Duodenal mucosa (tissue), 2 donors: ENCODE data around the gene ALDH9A1.
"Not testable (repeated sequence)": the region's sequence is repeated elsewhere in the genome, so short reads cannot be mapped to it uniquely, and the experiment has no call there.

Experiments
- H3K27ac ChIP-seq: one replicate; pipeline ENCODE4 v1.7.0; 2013; ENCODE audit warnings: low read depth, low read length
- H3K27me3 ChIP-seq, 2 donors: one replicate each; pipeline ENCODE4 v1.7.0; 2013; ENCODE audit warnings: low read length in 2 of 2, control low read depth in 1 of 2; ENCODE audit not compliant: insufficient read depth in 2 of 2, control insufficient read depth in 1 of 2
- H3K36me3 ChIP-seq, 2 donors: one replicate each; pipeline ENCODE4 v1.7.0; 2013; ENCODE audit warnings: low read length in 2 of 2, control low read depth in 1 of 2; ENCODE audit not compliant: insufficient read depth in 2 of 2, control insufficient read depth in 1 of 2
- H3K4me1 ChIP-seq, 2 donors: one replicate each; pipeline ENCODE4 v1.7.0; 2013; ENCODE audit warnings: low read length in 2 of 2, control low read depth in 1 of 2; ENCODE audit not compliant: insufficient read depth in 2 of 2, control insufficient read depth in 1 of 2
- H3K4me3 ChIP-seq, 2 donors: one replicate each; pipeline ENCODE4 v1.7.0; 2013; ENCODE audit warnings: low read length in 2 of 2, low read depth in 1 of 2
- H3K9ac ChIP-seq, 2 donors: one replicate each; pipeline ENCODE4 v1.7.0; 2013; ENCODE audit warnings: low read length in 2 of 2, low read depth in 1 of 2
- H3K9me3 ChIP-seq, 2 donors: one replicate each; pipeline ENCODE4 v1.7.0; 2013; ENCODE audit warnings: low read length in 2 of 2, control low read depth in 1 of 2; ENCODE audit not compliant: control insufficient read depth in 1 of 2

The ALDH9A1 gene

DNA sequence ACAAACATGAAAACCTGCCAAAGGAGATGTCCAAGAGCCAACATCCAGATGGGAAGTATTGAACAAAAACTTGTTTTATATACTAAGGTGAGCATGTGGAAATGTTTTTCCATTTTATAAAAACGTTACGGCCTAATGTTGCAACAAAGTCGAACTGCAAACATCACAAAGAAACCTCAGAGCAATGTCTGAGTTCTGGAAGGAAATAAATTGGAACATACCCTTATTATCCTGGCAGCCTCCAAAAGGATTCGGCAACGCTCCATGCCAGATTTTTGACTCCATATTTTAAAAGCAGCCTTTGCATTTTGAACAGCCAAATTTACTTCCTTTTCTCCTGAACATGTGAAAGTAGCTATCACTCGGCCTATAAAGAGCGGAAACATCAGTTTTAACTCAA is 3.3 kb downstream of the ALDH9A1 start:
- Histone ChIP-seq H3K36me3 (peaks cover 0 to 7% of the 10 kb centered on the region in 2 donors), H3K4me1 (peaks cover 13 to 17% of the 10 kb centered on the region in 2 donors), H3K4me3 (no peak overlapping the region), H3K9me3 (no peaks in the 10 kb centered on the region), H3K27ac (no peak overlapping the region), H3K9ac (no peak overlapping the region), H3K27me3 (no peaks in the 10 kb centered on the region)

DNA sequence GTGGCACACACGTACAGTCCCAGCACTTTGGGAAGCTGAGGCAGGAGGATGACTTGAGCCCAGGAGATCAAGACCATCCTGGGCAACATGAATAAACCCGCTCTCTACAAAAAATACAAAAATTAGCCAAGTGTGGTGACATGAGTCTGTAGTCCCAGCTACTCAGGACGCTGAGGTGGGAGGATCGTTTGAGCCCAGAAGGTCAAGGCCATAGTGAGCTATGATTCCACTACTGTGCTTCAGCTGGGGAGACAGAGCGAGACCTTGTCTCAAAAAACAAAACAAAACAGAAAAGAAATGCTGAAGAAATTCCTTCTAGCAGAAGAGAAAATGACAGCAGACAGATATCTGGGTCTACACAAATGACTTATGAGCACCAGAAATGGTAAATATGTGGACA is 10.3 kb downstream of the ALDH9A1 start:
- Histone ChIP-seq H3K36me3 (peaks cover 0 to 24% of the 10 kb centered on the region in 2 donors), H3K4me1 (no peaks in the 10 kb centered on the region), H3K4me3 (no peak overlapping the region), H3K9me3 (no peaks in the 10 kb centered on the region), H3K27me3 (no peaks in the 10 kb centered on the region), H3K27ac (no peak overlapping the region), H3K9ac (no peak overlapping the region)

- no peaks in the 10 kb centered on the region for H3K27me3 ChIP-seq
- H3K36me3 ChIP-seq: peaks cover 9 to 33% of the 10 kb centered on the region in 2 donors
- H3K27ac ChIP-seq: no peak overlapping the region
- no peaks in the 10 kb centered on the region for H3K4me1 ChIP-seq
- H3K9ac ChIP-seq: no peak overlapping the region
- no peaks in the 10 kb centered on the region for H3K9me3 ChIP-seq
- no peak overlapping the region for H3K4me3 ChIP-seq
Measured at GRCh38 chr1:165686971-165687433, 11.4 kb downstream of the ALDH9A1 start.

DNA sequence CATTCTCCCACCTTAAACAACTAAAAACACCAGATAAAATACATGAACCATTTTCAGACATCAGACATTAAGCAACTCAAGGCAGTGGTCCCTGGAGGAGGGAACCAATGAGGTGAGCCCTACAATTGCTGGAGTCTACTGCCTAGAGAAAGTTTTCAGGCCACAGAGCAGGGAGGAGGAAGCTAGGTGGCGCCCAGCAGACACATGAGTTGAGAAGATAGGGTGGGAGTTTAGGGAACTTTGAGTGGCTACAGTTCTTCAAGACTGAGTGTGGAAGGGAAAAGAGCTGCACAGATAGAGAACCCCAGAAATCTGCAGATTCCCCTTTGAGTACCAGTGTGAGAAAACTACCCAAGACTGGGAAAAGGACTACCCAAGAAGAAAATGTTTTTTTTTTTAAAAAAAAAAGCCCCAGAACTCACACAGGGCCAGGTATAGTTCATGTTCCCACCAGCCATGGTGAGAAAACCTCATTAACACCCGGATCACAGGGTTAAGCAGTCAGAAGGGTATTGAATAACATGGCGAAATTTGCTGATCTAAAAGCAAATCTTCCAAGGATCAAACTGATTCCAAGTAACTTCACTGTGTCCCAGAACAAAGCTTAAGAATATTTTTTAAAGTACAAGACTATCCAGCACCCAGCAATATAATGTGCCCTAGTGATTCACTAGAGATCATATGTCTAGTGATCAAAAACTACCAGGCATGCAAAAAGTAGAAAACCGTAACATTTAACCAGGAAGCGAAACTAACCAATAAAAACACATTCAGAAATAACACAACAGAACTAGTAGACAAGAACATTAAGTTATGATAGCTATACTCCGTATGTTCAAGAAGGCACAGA is 12.0 kb downstream of the ALDH9A1 start:
- H3K9ac ChIP-seq: no peak overlapping the region
- no peaks in the 10 kb centered on the region for H3K9me3 ChIP-seq
- no peaks in the 10 kb centered on the region for H3K27me3 ChIP-seq
- H3K27ac ChIP-seq: no peak overlapping the region
- no peak overlapping the region for H3K4me3 ChIP-seq
- peaks cover 13 to 39% of the 10 kb centered on the region in 2 donors for H3K36me3 ChIP-seq
- no peaks in the 10 kb centered on the region for H3K4me1 ChIP-seq

- no peak overlapping the region for H3K9ac ChIP-seq
- H3K36me3 ChIP-seq: peaks cover 17 to 52% of the 10 kb centered on the region in 2 donors
- no peak overlapping the region for H3K4me3 ChIP-seq
- H3K27ac ChIP-seq: no peak overlapping the region
- no peaks in the 10 kb centered on the region for H3K27me3 ChIP-seq
- no peaks in the 10 kb centered on the region for H3K9me3 ChIP-seq
- no peaks in the 10 kb centered on the region for H3K4me1 ChIP-seq
Measured at GRCh38 chr1:165683848-165684485, 14.4 kb downstream of the ALDH9A1 start.

GRCh38 chr1:165680773-165681172 is 17.6 kb downstream of the ALDH9A1 start:
- not testable (repeated sequence) for H3K4me1 ChIP-seq, H3K9ac ChIP-seq, H3K27ac ChIP-seq, H3K9me3 ChIP-seq, H3K27me3 ChIP-seq, H3K4me3 ChIP-seq
- peaks cover 22 to 61% of the 10 kb centered on the region in 2 donors for H3K36me3 ChIP-seq

GRCh38 chr1:165680303-165680702 is 18.1 kb downstream of the ALDH9A1 start:
- H3K27ac ChIP-seq: no peak overlapping the region
- H3K27me3 ChIP-seq: no peaks in the 10 kb centered on the region
- H3K9me3 ChIP-seq: no peaks in the 10 kb centered on the region
- no peak overlapping the region for H3K4me3 ChIP-seq
- H3K4me1 ChIP-seq: no peaks in the 10 kb centered on the region
- peaks cover 22 to 58% of the 10 kb centered on the region in 2 donors for H3K36me3 ChIP-seq
- H3K9ac ChIP-seq: no peak overlapping the region

GRCh38 chr1:165679282-165680036 is 18.9 kb downstream of the ALDH9A1 start:
- no peak overlapping the region for H3K27ac ChIP-seq
- H3K36me3 ChIP-seq: peaks cover 22 to 58% of the 10 kb centered on the region in 2 donors
- H3K4me1 ChIP-seq: no peaks in the 10 kb centered on the region
- no peak overlapping the region for H3K9ac ChIP-seq
- H3K9me3 ChIP-seq: no peaks in the 10 kb centered on the region
- H3K27me3 ChIP-seq: no peaks in the 10 kb centered on the region
- H3K4me3 ChIP-seq: no peak overlapping the region

DNA sequence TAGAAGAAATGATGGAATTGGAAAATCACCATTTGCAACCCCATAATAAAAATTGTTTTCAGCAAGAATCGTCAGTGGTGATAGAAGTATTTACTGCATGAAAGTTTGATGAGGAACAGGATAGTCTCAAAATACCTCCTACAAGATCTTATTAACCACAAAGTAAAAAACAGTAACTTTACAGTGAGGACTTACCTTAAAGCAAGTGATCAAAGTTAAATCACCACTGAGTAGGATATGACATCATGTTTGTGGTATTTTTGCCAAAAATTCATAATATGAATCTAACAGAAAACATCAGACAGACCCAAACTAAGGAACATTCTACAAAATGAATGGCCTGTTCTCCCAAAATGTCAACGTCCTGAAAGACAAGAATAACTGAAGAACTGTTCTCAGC is 19.9 kb downstream of the ALDH9A1 start:
- no peak overlapping the region for H3K27ac ChIP-seq
- no peaks in the 10 kb centered on the region for H3K9me3 ChIP-seq
- H3K36me3 ChIP-seq: peaks cover 22 to 62% of the 10 kb centered on the region in 2 donors
- H3K9ac ChIP-seq: no peak overlapping the region
- no peaks in the 10 kb centered on the region for H3K27me3 ChIP-seq
- no peaks in the 10 kb centered on the region for H3K4me1 ChIP-seq
- H3K4me3 ChIP-seq: no peak overlapping the region

- H3K27ac ChIP-seq: no peak overlapping the region
- no peaks in the 10 kb centered on the region for H3K9me3 ChIP-seq
- no peak overlapping the region for H3K9ac ChIP-seq
- H3K36me3 ChIP-seq: peaks cover 18 to 47% of the 10 kb centered on the region in 2 donors
- H3K4me3 ChIP-seq: no peak overlapping the region
- H3K4me1 ChIP-seq: no peaks in the 10 kb centered on the region
- H3K27me3 ChIP-seq: no peaks in the 10 kb centered on the region
Measured at GRCh38 chr1:165675794-165676193, 22.6 kb downstream of the ALDH9A1 start.
